WTC11 (cell line): ENCODE measurements around the gene PF4V1. TPM values are rescaled to one million over a fixed set of nuclear protein-coding genes. Genes with fewer than 3 reads are reported as not detected.

ENCODE experiments used
- ATAC-seq: fragments of 200-7000 bp; cut with Tn5 transposase; 2 replicates; pipeline ENCODE4 v1.10.0; 2021; ENCODE audit warnings: mild to moderate bottlenecking, moderate library complexity
- CTCF ChIA-PET: fragments of 300-600 bp; sonication (Branson Sonifier 250); formaldehyde crosslinking; loops from one replicate; lab custom pipeline; 2021; ENCODE audit warnings: antibody characterized with exemption; lab: Charles Lee
- POLR2A ChIA-PET: fragments of 350-600 bp; sonication (Branson Sonifier 250); formaldehyde crosslinking; loops from one replicate; lab custom pipeline; 2021; ENCODE audit warnings: antibody characterized with exemption; lab: Charles Lee
- DNase-seq: peaks from one replicate; pipeline ENCODE4 v3.0.0; 2021; ENCODE audit warnings: low spot score
- H3K27ac Mint-ChIP-seq: 2 replicates; pipeline ENCODE4 v1.8.0; 2021; ENCODE audit warnings: mixed read lengths
- H3K27me3 Mint-ChIP-seq: 2 replicates; pipeline ENCODE4 v1.8.0; 2021; ENCODE audit warnings: low read depth, mild to moderate bottlenecking, moderate library complexity, mixed read lengths
- H3K36me3 Mint-ChIP-seq: 2 replicates; pipeline ENCODE4 v1.8.0; 2021; ENCODE audit warnings: mixed read lengths
- H3K4me1 Mint-ChIP-seq: 2 replicates; pipeline ENCODE4 v1.8.0; 2022; ENCODE audit warnings: mixed read lengths
- H3K4me3 Mint-ChIP-seq: 2 replicates; pipeline ENCODE4 v1.8.0; 2021; ENCODE audit warnings: mild to moderate bottlenecking, moderate library complexity, mixed read lengths
- H3K9me3 Mint-ChIP-seq: 2 replicates; pipeline ENCODE4 v1.8.0; 2021; ENCODE audit warnings: mixed read lengths
- CBFB ChIP-seq: sonication (generic); formaldehyde crosslinking; IDR thresholded peaks from 2 replicates; pipeline ENCODE4 v1.8.1; 2022; ENCODE audit warnings: mild to moderate bottlenecking, low read depth, missing genetic modification reagents
- E2F5 ChIP-seq: sonication (generic); formaldehyde crosslinking; IDR thresholded peaks from 2 replicates; pipeline ENCODE4 v1.8.1; 2022; ENCODE audit warnings: mild to moderate bottlenecking, moderate library complexity, missing genetic modification reagents
- HMGA2 ChIP-seq: fragments of 250-450 bp; sonication (Bioruptor Pico); IDR thresholded peaks from 2 replicates; pipeline ENCODE4 v1.4.0; 2021; ENCODE audit warnings: mild to moderate bottlenecking, moderate library complexity
- JAZF1 ChIP-seq: fragments of 250-450 bp; sonication (Bioruptor Pico); IDR thresholded peaks from 2 replicates; pipeline ENCODE4 v1.9.0; 2021; ENCODE audit warnings: moderate library complexity, mild to moderate bottlenecking, inconsistent platforms
- NFYB ChIP-seq: sonication (generic); formaldehyde crosslinking; conservative IDR thresholded peaks from 2 replicates; pipeline ENCODE4 v1.8.0; 2022; ENCODE audit warnings: low read depth, missing genetic modification reagents
- NR3C1 ChIP-seq: sonication (generic); formaldehyde crosslinking; conservative IDR thresholded peaks from 2 replicates; pipeline ENCODE4 v1.8.1; 2023; ENCODE audit warnings: low read depth, mild to moderate bottlenecking, missing genetic modification reagents
- OVOL2 ChIP-seq: fragments of 250-450 bp; sonication (Bioruptor Pico); IDR thresholded peaks from 2 replicates; pipeline ENCODE4 v1.9.0; 2021; ENCODE audit warnings: mild to moderate bottlenecking, borderline replicate concordance
- PRDM15 ChIP-seq: sonication (generic); formaldehyde crosslinking; IDR thresholded peaks from 2 replicates; pipeline ENCODE4 v1.8.0; 2022; ENCODE audit warnings: missing genetic modification reagents
- RORB ChIP-seq: fragments of 250-450 bp; sonication (Bioruptor Pico); IDR thresholded peaks from 2 replicates; pipeline ENCODE4 v1.9.0; 2021; ENCODE audit warnings: mild to moderate bottlenecking
- SMAD3 ChIP-seq: sonication (generic); formaldehyde crosslinking; IDR thresholded peaks from 2 replicates; pipeline ENCODE4 v1.8.0; 2022; ENCODE audit warnings: missing genetic modification reagents, mild to moderate bottlenecking, borderline replicate concordance
- ZNF263 ChIP-seq: sonication (generic); formaldehyde crosslinking; IDR thresholded peaks from 2 replicates; pipeline ENCODE4 v1.8.1; 2022; ENCODE audit warnings: low read depth, mild to moderate bottlenecking, moderate library complexity, missing genetic modification reagents
- ZNF396 ChIP-seq: fragments of 250-450 bp; sonication (Bioruptor Pico); IDR thresholded peaks from 2 replicates; pipeline ENCODE4 v1.8.0; 2021; ENCODE audit warnings: mild to moderate bottlenecking, moderate library complexity, borderline replicate concordance
- ZNF423 ChIP-seq: fragments of 250-450 bp; sonication (Bioruptor Pico); IDR thresholded peaks from 2 replicates; pipeline ENCODE4 v2.1.2; 2022; ENCODE audit warnings: mild to moderate bottlenecking, moderate library complexity
- total RNA-seq: library from RNA; stranded (reverse); gene quantifications from 3 replicates; pipeline ENCODE4 v1.2.3, GENCODE V29; 2021
- TF ChIP-seq, protein P1 (sequence below): fragments of 250-450 bp; sonication (Bioruptor Pico); IDR thresholded peaks from 2 replicates; pipeline ENCODE4 v1.8.0; 2021; ENCODE audit warnings: mild to moderate bottlenecking
- TF ChIP-seq, protein P2 (sequence below): sonication (generic); formaldehyde crosslinking; IDR thresholded peaks from 2 replicates; pipeline ENCODE4 v1.8.1; 2023; ENCODE audit warnings: mild to moderate bottlenecking, missing genetic modification reagents, moderate library complexity
- TF ChIP-seq, protein P3 (sequence below): fragments of 250-450 bp; sonication (Bioruptor Pico); IDR thresholded peaks from 2 replicates; pipeline ENCODE4 v1.9.0; 2021; ENCODE audit warnings: mild to moderate bottlenecking

Gene PF4V1
- total RNA-seq, 1 experiment from 2014 or later, result not detected

- TF ChIP-seq PRDM15 (CRISPR knock-in tag) (no peak), NFYB (CRISPR knock-in tag) (no peak)
These were observed 21.3 kb downstream of the PF4V1 start (continued) for GRCh38 chr4:73874386-73874785.

GRCh38 chr4:73875401-73875800 lies 22.3 kb downstream of the PF4V1 start:
- Mint-ChIP-seq H3K9me3 (no peaks in the 10 kb centered on the region), H3K27me3 (peaks cover 11% of the 10 kb centered on the region), H3K27ac (no peak overlapping the region), H3K4me3 (no peak overlapping the region), H3K36me3 (no peaks in the 10 kb centered on the region), H3K4me1 (no peaks in the 10 kb centered on the region)
- TF ChIP-seq, protein P1, sequence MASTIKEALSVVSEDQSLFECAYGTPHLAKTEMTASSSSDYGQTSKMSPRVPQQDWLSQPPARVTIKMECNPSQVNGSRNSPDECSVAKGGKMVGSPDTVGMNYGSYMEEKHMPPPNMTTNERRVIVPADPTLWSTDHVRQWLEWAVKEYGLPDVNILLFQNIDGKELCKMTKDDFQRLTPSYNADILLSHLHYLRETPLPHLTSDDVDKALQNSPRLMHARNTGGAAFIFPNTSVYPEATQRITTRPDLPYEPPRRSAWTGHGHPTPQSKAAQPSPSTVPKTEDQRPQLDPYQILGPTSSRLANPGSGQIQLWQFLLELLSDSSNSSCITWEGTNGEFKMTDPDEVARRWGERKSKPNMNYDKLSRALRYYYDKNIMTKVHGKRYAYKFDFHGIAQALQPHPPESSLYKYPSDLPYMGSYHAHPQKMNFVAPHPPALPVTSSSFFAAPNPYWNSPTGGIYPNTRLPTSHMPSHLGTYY, result no peak
- ATAC-seq (no peak), DNase-seq (no peak)
- POLR2A ChIA-PET, result no interaction called here
- CTCF ChIA-PET, result no interaction called here

- peak; percentile 18; the same call in 1 of the 2 replicates for ATAC-seq
- ChIA-PET CTCF (interaction anchor here (1.3 kb wide), 1 partner anchor 306 kb away, joined by 8 read pairs; no protein-coding TSS in a partner anchor), POLR2A (no interaction called here)
- Mint-ChIP-seq H3K27me3 (no peaks in the 10 kb centered on the region; the same call in 1 of the 2 replicates), H3K4me1 (peaks cover 8% of the 10 kb centered on the region; the same call in 1 of the 2 replicates), H3K27ac (no peak overlapping the region), H3K4me3 (no peak overlapping the region), H3K9me3 (no peaks in the 10 kb centered on the region), H3K36me3 (no peaks in the 10 kb centered on the region)
- TF ChIP-seq OVOL2 (no peak), ZNF263 (CRISPR knock-in tag) (no peak), RORB (CRISPR knock-in tag) (no peak), ZNF396 (no peak), JAZF1 (CRISPR knock-in tag) (no peak)
- DNase-seq, result no peak
These were observed 30.2 kb downstream of the PF4V1 start for GRCh38 chr4:73883306-73883705.

GRCh38 chr4:73885574-73886267 lies 32.6 kb downstream of the PF4V1 start:
- TF ChIP-seq E2F5 (CRISPR knock-in tag) (no peak), CBFB (CRISPR knock-in tag) (no peak), ZNF423 (CRISPR knock-in tag) (no peak), NR3C1 (CRISPR knock-in tag) (no peak), HMGA2 (CRISPR knock-in tag) (no peak), SMAD3 (CRISPR knock-in tag) (no peak)
- TF ChIP-seq, protein P2, sequence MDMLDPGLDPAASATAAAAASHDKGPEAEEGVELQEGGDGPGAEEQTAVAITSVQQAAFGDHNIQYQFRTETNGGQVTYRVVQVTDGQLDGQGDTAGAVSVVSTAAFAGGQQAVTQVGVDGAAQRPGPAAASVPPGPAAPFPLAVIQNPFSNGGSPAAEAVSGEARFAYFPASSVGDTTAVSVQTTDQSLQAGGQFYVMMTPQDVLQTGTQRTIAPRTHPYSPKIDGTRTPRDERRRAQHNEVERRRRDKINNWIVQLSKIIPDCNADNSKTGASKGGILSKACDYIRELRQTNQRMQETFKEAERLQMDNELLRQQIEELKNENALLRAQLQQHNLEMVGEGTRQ (CRISPR knock-in tag), result no peak
- TF ChIP-seq, protein P3, sequence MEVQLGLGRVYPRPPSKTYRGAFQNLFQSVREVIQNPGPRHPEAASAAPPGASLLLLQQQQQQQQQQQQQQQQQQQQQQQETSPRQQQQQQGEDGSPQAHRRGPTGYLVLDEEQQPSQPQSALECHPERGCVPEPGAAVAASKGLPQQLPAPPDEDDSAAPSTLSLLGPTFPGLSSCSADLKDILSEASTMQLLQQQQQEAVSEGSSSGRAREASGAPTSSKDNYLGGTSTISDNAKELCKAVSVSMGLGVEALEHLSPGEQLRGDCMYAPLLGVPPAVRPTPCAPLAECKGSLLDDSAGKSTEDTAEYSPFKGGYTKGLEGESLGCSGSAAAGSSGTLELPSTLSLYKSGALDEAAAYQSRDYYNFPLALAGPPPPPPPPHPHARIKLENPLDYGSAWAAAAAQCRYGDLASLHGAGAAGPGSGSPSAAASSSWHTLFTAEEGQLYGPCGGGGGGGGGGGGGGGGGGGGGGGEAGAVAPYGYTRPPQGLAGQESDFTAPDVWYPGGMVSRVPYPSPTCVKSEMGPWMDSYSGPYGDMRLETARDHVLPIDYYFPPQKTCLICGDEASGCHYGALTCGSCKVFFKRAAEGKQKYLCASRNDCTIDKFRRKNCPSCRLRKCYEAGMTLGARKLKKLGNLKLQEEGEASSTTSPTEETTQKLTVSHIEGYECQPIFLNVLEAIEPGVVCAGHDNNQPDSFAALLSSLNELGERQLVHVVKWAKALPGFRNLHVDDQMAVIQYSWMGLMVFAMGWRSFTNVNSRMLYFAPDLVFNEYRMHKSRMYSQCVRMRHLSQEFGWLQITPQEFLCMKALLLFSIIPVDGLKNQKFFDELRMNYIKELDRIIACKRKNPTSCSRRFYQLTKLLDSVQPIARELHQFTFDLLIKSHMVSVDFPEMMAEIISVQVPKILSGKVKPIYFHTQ (CRISPR knock-in tag), result no peak
- peaks cover 8% of the 10 kb centered on the region; the same call in 1 of the 2 replicates for H3K4me1 Mint-ChIP-seq
- CTCF ChIA-PET, result no interaction called here
- H3K36me3 Mint-ChIP-seq, result no peaks in the 10 kb centered on the region
- no peak for DNase-seq
- H3K9me3 Mint-ChIP-seq, result no peaks in the 10 kb centered on the region
- no peaks in the 10 kb centered on the region; the same call in 1 of the 2 replicates for H3K27me3 Mint-ChIP-seq
- POLR2A ChIA-PET, result no interaction called here
- H3K4me3 Mint-ChIP-seq, result no peak overlapping the region
- H3K27ac Mint-ChIP-seq, result no peak overlapping the region
- no peak for ATAC-seq
